CD14-positive monocyte (primary cell): ENCODE data around the gene MBTD1. TPM values are rescaled to one million over a fixed set of nuclear protein-coding genes. Genes with fewer than 3 reads are reported as not detected.

Experiments
- DNase-seq, 3 donors: peaks; one replicate each; pipeline ENCODE4 v3.0.0-alpha.2; 2011 to 2022
- H2AFZ ChIP-seq: 2 replicates; pipeline ENCODE4 v1.6.0; 2012; ENCODE audit warnings: mild to moderate bottlenecking, low read depth, low read length, inconsistent platforms; ENCODE audit not compliant: insufficient read depth, poor library complexity, severe bottlenecking
- H3K27ac ChIP-seq, 2 donors: 1 replicate in 1 of 2; 2 replicates in 1 of 2; pipeline ENCODE4 v1.5.1; 2012 to 2013; ENCODE audit warnings: low read length in 2 of 2, control low read depth in 1 of 2, inconsistent platforms in 1 of 2, low read depth in 1 of 2, mild to moderate bottlenecking in 1 of 2
- H3K27me3 ChIP-seq, 2 donors: one replicate each; pipeline versions ENCODE4 v1.6.0 to v1.6.1; 2011 to 2013; ENCODE audit warnings: low read length in 2 of 2; ENCODE audit not compliant: control insufficient read depth in 2 of 2, insufficient read depth in 2 of 2
- H3K36me3 ChIP-seq, 2 donors: replicated peaks in 1 of 2; 1 replicate in 1 of 2; 2 replicates in 1 of 2; pipeline versions ENCODE4 v1.5.1 to v1.6.1; 2012 to 2013; ENCODE audit warnings: low read length in 2 of 2, control low read depth in 1 of 2, inconsistent platforms in 1 of 2, mild to moderate bottlenecking in 1 of 2; ENCODE audit not compliant: insufficient read depth in 2 of 2, control insufficient read depth in 1 of 2
- H3K4me1 ChIP-seq, 2 donors: 1 replicate in 1 of 2; 2 replicates in 1 of 2; pipeline versions ENCODE4 v1.5.1 to v1.6.1; 2012 to 2013; ENCODE audit warnings: low read length in 2 of 2, control low read depth in 1 of 2, inconsistent platforms in 1 of 2, mild to moderate bottlenecking in 1 of 2, moderate library complexity in 1 of 2; ENCODE audit not compliant: insufficient read depth in 2 of 2, control insufficient read depth in 1 of 2
- H3K4me2 ChIP-seq: replicated peaks from 2 replicates; pipeline ENCODE3; 2012; ENCODE audit warnings: low read length, moderate library complexity, mild to moderate bottlenecking; ENCODE audit not compliant: poor library complexity, severe bottlenecking; ENCODE audit errors: extremely low read depth
- H3K4me3 ChIP-seq, 3 experiments: fragments of 200-600 bp in 1 of 3; sonication (generic) in 1 of 3; replicated peaks in 1 of 3; 1 replicate in 2 of 3; 2 replicates in 1 of 3; pipeline ENCODE4 v1.5.1; 2011 to 2013; ENCODE audit warnings: low read length in 3 of 3, mild to moderate bottlenecking in 3 of 3, control low read depth in 2 of 3, low read depth in 2 of 3, inconsistent platforms in 1 of 3, moderate library complexity in 1 of 3
- H3K79me2 ChIP-seq: 2 replicates; pipeline ENCODE4 v1.6.0; 2012; ENCODE audit warnings: mild to moderate bottlenecking, control low read depth, inconsistent platforms, low read length, moderate library complexity; ENCODE audit not compliant: insufficient read depth
- H3K9ac ChIP-seq: 2 replicates; pipeline ENCODE4 v1.6.0; 2017; ENCODE audit warnings: low read length, mild to moderate bottlenecking; ENCODE audit not compliant: insufficient read depth, poor library complexity, severe bottlenecking
- H3K9me3 ChIP-seq, 2 donors: replicated peaks in 1 of 2; 1 replicate in 1 of 2; 2 replicates in 1 of 2; pipeline versions ENCODE4 v1.5.1 to v1.6.1; 2012 to 2013; ENCODE audit warnings: low read length in 2 of 2, control low read depth in 1 of 2; ENCODE audit not compliant: control insufficient read depth in 1 of 2, insufficient read depth in 1 of 2
- H4K20me1 ChIP-seq: 2 replicates; pipeline ENCODE4 v1.6.0; 2012; ENCODE audit warnings: mild to moderate bottlenecking, low read length, control low read depth, moderate library complexity; ENCODE audit not compliant: insufficient read depth
- H3K27ac Mint-ChIP-seq, 7 donors: one replicate each; pipeline ENCODE4 v1.8.0; 2020; ENCODE audit warnings: mild to moderate bottlenecking in 7 of 7, mixed read lengths in 7 of 7, moderate library complexity in 6 of 7, inconsistent platforms in 2 of 7
- H3K27me3 Mint-ChIP-seq, 3 donors: one replicate each; pipeline ENCODE4 v1.8.0; 2021 to 2022; ENCODE audit warnings: low read depth in 3 of 3, mild to moderate bottlenecking in 3 of 3, mixed read lengths in 3 of 3, moderate library complexity in 3 of 3, inconsistent platforms in 1 of 3
- H3K36me3 Mint-ChIP-seq, 2 donors: one replicate each; pipeline ENCODE4 v1.8.0; 2020; ENCODE audit warnings: mixed read lengths in 2 of 2, inconsistent platforms in 1 of 2, mild to moderate bottlenecking in 1 of 2
- H3K4me1 Mint-ChIP-seq: one replicate; pipeline ENCODE4 v1.8.0; 2020; ENCODE audit warnings: mild to moderate bottlenecking, mixed read lengths
- H3K4me3 Mint-ChIP-seq, 2 donors: one replicate each; pipeline ENCODE4 v1.8.0; 2020; ENCODE audit warnings: mild to moderate bottlenecking in 2 of 2, mixed read lengths in 2 of 2, moderate library complexity in 1 of 2
- H3K9me3 Mint-ChIP-seq, 7 donors: one replicate each; pipeline ENCODE4 v1.8.0; 2020 to 2022; ENCODE audit warnings: mixed read lengths in 7 of 7, mild to moderate bottlenecking in 6 of 7, moderate library complexity in 6 of 7, inconsistent platforms in 2 of 7
- WGBS: methylation state at CpG from one replicate; pipeline ENCODE4 v1.1.5; 2013; ENCODE audit warnings: missing lambda C conversion rate; ENCODE audit not compliant: insufficient coverage; 5-methylcytosine and 5-hydroxymethylcytosine counted together
- intact Hi-C, 2 donors: fragments of 100-400 bp; cut with micrococcal nuclease; formaldehyde crosslinking; loops; one replicate each; pipeline versions ENCODE4 v1.15.0 to v1.15.1; 2023
- polyA plus RNA-seq, 3 donors: library from polyadenylated mRNA; depleted of rRNA in 1 of 3; unstranded in 2 of 3; stranded (reverse) in 1 of 3; fragments of 300-500 nt in 2 of 3; fragments of >200 nt in 1 of 3; fragmentation: Illumina TruSeq in 2 of 3; gene quantifications; 1 replicate in 2 of 3; 2 replicates in 1 of 3; pipeline ENCODE4 v1.2.3, GENCODE V29; 2012 to 2021
- TF ChIP-seq, protein P1 (sequence below): fragments of 200-600 bp; IDR thresholded peaks from one replicate; pipeline ENCODE4 v1.8.0; 2022; ENCODE audit warnings: antibody characterized with exemption, mild to moderate bottlenecking

Gene MBTD1
- polyA plus RNA-seq, 3 donors, result 5.9 to 11.3 (median 10.0) TPM

DNA sequence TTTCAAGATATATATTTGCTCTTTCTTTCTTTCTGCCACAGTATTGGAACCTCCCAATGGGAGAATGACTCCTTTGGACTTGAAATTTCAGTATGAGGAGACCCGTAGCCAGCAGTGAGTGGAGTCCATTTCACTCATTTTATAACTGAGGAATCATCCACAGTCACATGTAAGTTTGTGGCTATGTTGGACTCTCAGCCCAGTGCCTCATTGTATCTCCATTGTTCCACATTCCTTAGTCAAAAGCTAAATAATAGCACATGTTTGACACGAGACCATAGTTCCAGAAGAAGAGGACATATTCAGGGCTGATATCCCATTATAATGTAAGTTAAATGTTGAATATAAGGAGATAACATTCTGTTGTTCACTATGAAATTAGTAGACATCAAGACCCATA, 126.5 kb downstream of the MBTD1 start:
- Histone ChIP-seq H3K9me3 (no peaks in the 10 kb centered on the region), H3K9ac (no peak overlapping the region), H3K27me3 (no peaks in the 10 kb centered on the region), H3K36me3 (no peaks in the 10 kb centered on the region), H3K27ac (no peak overlapping the region), H4K20me1 (no peaks in the 10 kb centered on the region), H3K4me1 (no peaks in the 10 kb centered on the region), H3K4me3 (no peak overlapping the region), H3K4me2 (no peak overlapping the region), H2AFZ (peak overlapping the region; percentile 8), H3K79me2 (no peaks in the 10 kb centered on the region)
- no peaks in the 10 kb centered on the region for H3K36me3 Mint-ChIP-seq
- peaks cover 0 to 5% (median 1%) of the 10 kb centered on the region in 3 donors for H3K27me3 Mint-ChIP-seq
- H3K27ac Mint-ChIP-seq, result no peak overlapping the region
- TF ChIP-seq, protein P1, sequence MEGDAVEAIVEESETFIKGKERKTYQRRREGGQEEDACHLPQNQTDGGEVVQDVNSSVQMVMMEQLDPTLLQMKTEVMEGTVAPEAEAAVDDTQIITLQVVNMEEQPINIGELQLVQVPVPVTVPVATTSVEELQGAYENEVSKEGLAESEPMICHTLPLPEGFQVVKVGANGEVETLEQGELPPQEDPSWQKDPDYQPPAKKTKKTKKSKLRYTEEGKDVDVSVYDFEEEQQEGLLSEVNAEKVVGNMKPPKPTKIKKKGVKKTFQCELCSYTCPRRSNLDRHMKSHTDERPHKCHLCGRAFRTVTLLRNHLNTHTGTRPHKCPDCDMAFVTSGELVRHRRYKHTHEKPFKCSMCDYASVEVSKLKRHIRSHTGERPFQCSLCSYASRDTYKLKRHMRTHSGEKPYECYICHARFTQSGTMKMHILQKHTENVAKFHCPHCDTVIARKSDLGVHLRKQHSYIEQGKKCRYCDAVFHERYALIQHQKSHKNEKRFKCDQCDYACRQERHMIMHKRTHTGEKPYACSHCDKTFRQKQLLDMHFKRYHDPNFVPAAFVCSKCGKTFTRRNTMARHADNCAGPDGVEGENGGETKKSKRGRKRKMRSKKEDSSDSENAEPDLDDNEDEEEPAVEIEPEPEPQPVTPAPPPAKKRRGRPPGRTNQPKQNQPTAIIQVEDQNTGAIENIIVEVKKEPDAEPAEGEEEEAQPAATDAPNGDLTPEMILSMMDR, result no peak
- peaks cover 4% of the 10 kb centered on the region for H3K4me1 Mint-ChIP-seq
- 83% methylated on average over 1 of the region's 2 CpGs for WGBS
- H3K4me3 Mint-ChIP-seq, result no peak overlapping the region
- peaks cover 0 to 5% (median 0%) of the 10 kb centered on the region in 7 donors for H3K9me3 Mint-ChIP-seq
- intact Hi-C loops, result no loop called here
- no peak for DNase-seq

DNA sequence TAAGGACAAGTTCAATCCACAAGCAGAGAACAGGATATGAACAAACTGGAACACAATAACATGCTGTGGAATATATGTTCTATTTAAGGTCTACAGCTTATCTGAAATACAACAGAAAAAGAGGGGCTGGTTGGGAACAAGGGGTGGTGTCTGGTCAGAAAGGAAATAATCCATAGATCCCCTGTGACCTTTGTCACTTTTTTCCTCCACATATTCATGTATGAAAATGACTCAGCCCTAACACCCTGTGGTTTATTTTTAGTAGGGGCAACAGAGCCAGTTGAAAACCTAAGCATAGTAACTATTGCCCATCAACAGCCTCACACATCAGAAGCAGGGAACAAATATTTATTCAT, 126.9 kb downstream of the MBTD1 start:
- no peaks in the 10 kb centered on the region for H3K36me3 ChIP-seq
- no peak overlapping the region for H3K9ac ChIP-seq
- H3K4me1 ChIP-seq, result peaks cover 0 to 3% of the 10 kb centered on the region in 2 donors
- peaks cover 8% of the 10 kb centered on the region for H3K4me1 Mint-ChIP-seq
- H3K27ac ChIP-seq, result no peak overlapping the region
- H3K27me3 Mint-ChIP-seq, result peaks cover 0 to 5% (median 1%) of the 10 kb centered on the region in 3 donors
- peaks cover 0 to 5% (median 0%) of the 10 kb centered on the region in 7 donors for H3K9me3 Mint-ChIP-seq
- no peak overlapping the region for H3K4me3 ChIP-seq
- no peaks in the 10 kb centered on the region for H4K20me1 ChIP-seq
- H3K27ac Mint-ChIP-seq, result no peak overlapping the region
- no peak overlapping the region for H3K4me3 Mint-ChIP-seq
- H3K36me3 Mint-ChIP-seq, result no peaks in the 10 kb centered on the region
- no peaks in the 10 kb centered on the region for H3K27me3 ChIP-seq
- no peaks in the 10 kb centered on the region for H3K79me2 ChIP-seq
- intact Hi-C loops, result no loop called here
- TF ChIP-seq, protein P1, result no peak
- DNase-seq, result no peak
- H2AFZ ChIP-seq, result peak overlapping the region; percentile 8
- H3K4me2 ChIP-seq, result no peak overlapping the region
- no peaks in the 10 kb centered on the region for H3K9me3 ChIP-seq
